Inflammatory macrophage treated with lipopolysaccharide for 1 hour (primary cell): ENCODE data around the gene DGKZ.

Experiments used
- DNase-seq, 2 donors: peaks; one replicate each; pipeline ENCODE4 v3.0.0-alpha.2; 2020 to 2022

The DGKZ gene

DNA sequence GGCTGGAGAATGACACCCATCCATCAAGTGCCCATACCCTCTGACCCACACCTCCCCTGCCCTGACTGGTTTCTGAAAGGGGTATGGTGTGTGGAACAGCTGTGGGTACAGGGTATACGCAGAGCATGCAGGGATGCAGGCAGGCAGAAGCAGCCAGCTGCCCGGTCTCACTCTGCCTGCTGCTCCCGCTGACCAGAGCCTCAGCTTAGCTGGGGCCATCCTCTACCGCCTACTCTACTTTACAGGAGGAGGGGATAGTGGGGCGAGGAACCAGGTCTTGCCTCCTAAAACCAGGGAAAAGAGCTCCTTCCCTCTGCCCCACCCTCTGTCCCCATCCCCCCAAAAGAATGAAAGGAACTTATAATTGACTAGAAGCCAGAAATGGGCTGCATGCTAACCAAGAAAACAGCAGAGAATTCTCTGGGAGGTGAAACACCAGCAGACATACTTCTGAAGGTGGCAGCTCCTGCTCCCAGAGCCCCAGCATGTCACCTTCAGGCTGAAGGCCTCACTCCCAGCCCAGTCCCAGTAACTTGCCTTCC is 57.3 kb downstream of the DGKZ start:
- no peak for DNase-seq

- no peak for DNase-seq
These were observed 60.4 kb downstream of the DGKZ start for GRCh38 chr11:46407635-46408034.

DNA sequence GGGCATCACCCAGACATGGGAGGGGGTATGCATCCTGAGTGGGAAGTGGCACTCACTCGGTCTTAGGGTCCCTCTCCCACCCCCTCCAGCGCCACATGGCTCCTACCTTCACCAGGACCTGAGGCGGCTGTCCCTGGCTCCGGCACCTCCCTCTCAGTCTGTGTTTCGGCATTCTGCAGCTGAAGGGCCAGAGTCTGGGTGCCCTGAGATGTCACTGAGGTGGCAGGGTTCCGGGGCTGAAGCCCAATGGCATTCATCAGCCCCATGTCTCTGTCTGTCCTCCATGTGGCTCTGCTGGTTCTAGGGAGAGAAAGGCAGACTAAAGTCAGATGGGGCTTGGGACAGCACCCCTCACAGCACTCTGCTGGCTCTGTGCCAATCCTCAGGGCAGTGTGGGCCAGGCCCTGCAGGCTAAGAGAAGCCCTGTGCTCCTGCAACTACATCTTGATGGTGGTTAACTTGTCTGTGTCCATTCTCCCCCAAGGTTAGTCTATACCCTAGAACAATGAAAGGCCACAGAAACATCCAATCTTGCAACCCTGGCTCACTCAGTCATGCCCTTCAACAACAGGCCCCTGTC is 61.2 kb downstream of the DGKZ start:
- DNase-seq, result no peak

DNA sequence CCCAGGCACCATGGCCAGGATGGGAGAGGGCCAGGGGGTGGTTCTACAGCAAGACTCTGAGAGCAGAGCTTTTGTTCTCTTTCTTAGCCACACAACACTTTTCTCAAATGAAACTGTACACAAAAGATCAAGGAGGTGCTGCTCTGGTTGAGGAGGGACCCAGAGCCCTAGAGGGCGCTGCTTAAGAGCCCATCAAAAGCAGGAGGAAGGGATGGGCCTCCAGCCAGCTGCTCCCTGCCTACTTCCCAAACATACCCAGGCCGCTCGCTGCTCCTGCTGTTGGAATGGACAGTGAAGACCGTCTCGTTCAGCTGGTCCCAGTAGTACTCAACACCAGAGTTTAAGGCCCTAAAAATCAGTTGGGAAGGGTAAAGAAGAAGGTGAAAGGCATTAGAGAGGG is 62.8 kb downstream of the DGKZ start:
- DNase-seq, result no peak

- no peak for DNase-seq
These were observed 66.7 kb downstream of the DGKZ start for GRCh38 chr11:46413760-46414465.

GRCh38 chr11:46414466-46414796 is 67.2 kb downstream of the DGKZ start:
- DNase-seq, result no peak

- no peak for DNase-seq
These were observed 67.6 kb downstream of the DGKZ start for GRCh38 chr11:46414879-46415278.

DNA sequence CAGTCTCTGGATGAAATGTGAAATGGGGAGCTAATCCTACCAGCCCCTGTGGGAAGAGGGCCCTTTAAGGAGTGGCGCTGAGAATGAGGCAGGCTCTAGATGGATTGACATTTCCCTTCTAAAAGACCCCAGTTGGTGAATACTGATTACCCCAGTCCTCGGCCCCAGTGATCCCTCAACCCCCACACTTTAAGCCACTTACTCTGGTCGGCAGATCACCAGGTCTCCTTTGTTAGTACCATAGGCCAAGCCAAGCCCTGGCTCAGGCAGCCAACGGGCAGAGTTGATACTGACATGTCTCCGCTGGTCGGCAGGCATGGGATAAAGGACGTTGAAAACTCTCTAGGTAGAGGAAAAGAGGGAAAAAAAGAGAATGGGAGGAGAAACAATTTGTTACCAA is 70.4 kb downstream of the DGKZ start:
- DNase-seq, result no peak

- DNase-seq, result no peak
These were observed 71.5 kb downstream of the DGKZ start for GRCh38 chr11:46418751-46419150.

DNA sequence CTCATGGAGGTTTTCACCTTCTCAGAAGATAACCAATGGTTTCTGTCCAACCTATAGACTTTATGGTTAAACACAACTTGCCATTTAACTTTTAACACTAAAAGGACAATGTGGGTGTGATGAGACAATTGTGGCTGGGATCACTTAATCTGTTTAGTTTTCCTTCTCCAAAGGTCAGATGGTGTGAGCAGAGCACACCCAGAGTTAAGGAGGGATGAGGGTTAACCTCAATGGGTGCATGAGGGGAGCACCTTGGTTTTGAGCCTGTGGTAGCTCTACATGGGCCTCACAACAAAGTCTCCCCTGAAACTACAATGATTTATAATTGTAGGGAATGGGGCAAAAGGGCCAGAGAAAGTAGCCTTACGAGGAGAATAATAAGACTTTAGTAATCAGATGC is 73.2 kb downstream of the DGKZ start:
- no peak for DNase-seq

- DNase-seq, result no peak
These were observed 74.1 kb downstream of the DGKZ start for GRCh38 chr11:46421257-46421880.

DNA sequence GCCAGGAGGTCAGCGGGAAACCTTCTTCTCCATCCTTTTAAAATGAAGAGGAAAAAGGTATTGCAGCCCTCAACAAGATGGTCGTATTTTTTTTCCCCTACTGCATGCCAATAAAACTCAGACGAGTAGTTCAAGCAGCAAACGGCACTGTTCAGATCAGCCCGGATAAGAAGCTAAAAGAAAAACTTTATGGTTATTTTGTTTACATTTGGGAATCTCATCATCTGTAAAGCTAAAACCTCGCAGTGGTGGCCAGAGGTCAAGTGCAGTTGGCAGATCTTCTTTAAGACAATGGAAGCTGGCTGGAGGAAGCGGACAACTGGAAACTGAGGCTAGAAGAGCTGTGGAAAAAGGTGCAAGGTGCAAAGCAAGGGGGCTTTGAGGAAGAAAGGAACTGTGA is 75.3 kb downstream of the DGKZ start:
- no peak for DNase-seq

DNA sequence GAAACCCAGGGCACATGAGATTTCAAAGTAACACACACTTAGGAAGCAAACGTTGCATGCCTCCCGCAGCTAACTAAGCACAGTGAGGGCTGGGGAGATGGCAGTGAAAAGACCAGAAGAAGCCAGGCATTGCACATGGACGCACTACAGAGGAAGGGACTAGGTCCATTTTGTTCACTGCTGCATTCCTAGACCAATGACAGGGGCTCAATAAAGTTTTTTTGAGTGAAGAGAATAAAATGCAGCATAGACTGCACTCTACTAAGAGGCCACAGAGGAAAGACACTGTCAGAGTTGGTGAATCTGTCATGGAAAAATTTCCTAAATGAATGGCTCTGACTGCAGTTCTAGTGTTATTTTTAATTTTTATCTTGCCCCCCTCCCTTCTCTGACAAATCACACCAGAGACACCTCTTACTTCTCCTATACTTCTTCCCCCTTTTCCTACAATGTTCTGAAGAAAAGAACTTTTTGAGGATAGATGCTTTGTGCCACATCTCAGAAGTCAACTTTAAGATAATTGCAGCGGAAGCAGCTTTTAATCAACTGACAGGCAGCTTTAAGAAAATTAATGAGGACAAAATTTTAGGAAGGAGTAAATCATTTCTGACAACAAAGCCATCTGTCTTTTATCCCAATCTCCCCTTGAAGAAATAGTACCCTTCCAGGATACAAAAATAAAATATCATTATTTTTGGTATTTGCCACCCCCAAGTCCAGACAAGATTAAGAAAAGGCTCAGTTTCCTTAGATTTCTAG is 79.1 kb downstream of the DGKZ start:
- no peak for DNase-seq

- no peak for DNase-seq
These were observed 80.1 kb downstream of the DGKZ start for GRCh38 chr11:46427364-46427763.

- no peak for DNase-seq
These were observed 82.5 kb downstream of the DGKZ start for GRCh38 chr11:46429717-46430116.
